M059J (cell line): ENCODE measurements around the gene RBM20. TPM values are rescaled to one million over a fixed set of nuclear protein-coding genes. Genes with fewer than 3 reads are reported as not detected.

Experiments
- DNase-seq: peaks from one replicate; pipeline ENCODE4 v3.0.0-alpha.2; 2012; ENCODE audit warnings: low read depth
- total RNA-seq: library from RNA; depleted of rRNA; stranded (reverse); fragments of >200 nt; shearing (Covaris generic); gene quantifications from 2 replicates; pipeline ENCODE4 v1.2.3, GENCODE V29; 2014; rRNA removed

The RBM20 gene
- total RNA-seq, 1 experiment from 2014 or later: 1.8 TPM

DNA sequence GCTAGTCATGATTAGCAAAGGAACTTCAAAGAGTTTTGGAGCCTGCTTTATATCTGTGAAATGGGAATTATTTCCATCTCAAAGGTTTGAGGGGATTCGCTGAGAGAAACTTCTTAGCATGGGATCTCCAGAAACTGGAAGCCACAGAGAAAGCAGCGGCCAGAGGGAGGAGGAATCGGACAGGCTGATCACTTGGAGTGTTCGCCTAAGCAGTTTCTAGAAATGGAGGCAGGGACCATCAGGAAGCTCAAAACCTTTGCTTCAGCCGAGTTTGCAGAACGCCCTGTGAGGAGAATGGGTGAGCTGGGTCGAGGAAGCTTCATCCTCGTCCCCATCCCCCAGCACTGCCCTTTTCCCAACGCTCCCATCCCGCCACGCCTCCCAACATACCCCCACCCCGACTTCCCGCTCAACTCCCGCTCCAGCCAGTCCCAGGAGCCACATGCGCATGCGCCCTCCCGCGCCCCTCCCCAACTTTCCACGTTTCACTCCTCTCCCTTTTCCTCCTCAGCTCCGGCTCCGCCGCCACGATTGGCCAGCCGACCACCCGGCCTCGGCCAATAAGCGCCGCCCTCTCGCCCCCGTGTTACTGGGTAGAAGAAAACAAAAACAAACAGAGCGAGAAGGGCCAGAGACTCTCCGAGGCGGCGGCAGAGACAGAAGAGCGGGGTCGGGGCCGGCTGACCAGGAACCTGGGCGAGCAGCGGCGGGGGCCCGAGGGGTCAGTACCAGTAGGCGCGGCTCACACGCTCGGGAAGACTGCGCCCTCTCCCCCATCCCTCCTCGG lies 227.4 kb downstream of the RBM20 start, which contains the start of gene PDCD4:
TSS of gene PDCD4 (plus strand) at position 631 of the 787 bp plus-strand sequence. CDS start 4,100 bp downstream, outside the sequence.
- DNase-seq: peak; percentile 97

DNA sequence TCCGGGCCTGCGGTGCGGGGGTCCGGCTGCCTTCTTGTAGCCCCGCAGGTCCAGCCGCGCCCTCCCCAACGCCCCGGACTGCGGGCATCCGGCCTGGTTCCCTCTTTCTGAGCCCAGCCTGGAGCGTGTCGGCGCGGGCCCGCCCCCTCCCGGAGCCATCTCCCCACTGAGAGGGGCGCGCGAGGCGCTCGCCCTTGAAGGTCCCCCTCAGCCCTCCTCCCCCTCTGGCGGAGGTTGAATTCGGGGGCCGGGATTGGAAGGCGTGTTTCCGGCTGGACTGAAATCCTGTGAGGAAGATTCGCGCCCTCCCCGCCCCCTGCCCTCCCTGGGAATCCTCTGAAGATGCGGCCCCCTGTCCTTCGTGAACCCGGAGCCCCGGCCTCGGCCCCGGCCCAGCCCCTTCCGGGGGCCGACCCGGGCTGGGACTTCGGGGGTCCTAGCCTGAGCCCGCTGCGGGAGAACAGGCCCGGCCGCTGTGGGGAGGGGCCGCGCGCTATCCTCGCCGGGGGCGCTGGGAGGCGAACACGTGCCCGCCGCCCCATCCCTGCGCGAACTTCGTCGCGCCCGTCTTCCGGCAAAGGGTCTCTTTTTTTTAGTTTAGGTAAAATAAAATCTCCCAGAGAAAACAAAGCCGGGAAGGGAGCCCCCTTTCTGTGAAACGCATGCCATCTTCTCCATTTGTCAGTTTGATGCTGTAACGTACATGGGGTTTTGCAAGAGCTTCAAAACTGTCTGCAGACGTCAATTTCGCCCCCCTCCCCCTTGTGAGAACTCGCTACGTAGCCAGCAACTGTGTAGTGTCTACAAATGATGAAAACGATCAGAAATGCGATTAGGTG lies 228.2 kb downstream of the RBM20 start:
- DNase-seq: peak; percentile 67

DNA sequence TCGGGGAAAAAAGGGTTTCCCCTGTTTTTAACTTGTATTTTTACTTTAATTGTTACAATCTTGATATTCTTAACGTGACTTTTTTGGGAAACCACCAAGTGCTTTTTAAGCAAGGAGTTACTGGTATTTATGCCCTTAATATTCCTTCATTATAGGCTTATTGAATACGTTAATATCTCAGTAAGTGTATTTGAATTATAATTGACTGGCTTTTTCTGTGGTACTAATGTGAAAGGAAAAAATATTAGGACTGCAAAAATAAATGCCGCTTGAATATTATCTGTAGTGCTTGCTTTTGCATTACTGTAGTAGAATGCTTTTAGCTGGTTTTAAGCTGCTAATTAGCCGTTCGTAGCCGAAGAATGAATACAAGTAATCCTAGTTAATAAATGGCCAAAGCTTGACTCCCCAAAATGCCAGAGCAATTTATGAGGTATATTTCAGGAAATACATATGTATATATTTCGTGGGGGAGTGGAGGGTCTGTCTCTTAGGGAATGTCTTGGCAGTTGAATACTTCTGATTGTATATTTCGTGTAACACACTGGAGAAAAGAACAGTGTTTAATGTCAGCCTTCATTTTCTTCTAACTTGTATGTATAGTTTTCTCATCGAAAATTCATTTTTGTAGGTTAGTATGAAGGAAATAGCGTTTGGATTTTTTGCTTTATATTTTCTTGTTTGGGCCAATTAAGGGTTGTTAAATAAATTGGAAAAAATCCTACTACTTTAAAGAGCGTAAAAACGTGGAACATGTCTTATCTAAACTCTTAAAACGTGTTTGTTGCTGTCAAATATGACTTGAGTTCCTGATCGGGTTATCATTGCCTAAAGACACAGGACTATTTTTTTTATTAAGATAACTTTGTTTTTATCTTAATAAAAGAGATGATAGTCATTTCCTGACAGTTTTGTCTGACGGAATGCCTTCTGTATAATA lies 229.1 kb downstream of the RBM20 start:
- DNase-seq: no peak

DNA sequence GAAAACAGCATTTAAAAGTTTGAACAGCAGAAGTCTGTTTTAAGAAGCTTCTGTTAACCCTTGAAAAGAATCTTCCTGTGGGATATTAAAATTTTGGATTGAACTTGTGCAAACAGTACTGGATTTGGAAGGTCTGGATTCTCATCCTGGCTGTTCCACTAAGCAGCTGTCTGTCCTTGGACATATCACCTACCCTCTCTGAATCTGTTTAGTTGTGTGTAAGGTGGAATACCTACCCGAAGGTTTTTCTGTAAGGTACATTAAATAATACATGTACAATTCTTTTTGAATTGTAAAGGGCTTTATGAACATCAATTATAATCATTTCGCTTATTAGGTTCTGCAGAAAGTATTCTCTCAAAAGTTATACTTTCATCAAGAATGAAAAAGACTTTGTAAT lies 229.8 kb downstream of the RBM20 start:
- no peak for DNase-seq

DNA sequence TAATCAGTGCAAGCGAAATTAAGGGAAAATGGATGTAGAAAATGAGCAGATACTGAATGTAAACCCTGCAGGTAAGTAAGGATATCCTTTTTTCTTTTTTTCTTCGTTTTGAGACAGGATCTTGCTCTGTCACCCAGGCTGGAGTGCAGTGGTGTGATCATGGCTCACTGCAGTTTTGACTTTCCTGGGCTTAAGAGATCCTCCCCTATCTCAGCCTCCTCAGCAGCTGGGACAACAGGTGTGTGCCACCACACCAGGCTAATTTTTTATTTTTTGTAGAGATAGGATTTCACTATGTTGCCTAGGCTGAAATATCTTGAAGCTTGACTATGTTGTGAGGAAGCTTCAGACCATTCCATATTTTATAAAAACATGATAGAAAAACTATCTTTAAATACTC lies 231.9 kb downstream of the RBM20 start:
- DNase-seq: no peak

DNA sequence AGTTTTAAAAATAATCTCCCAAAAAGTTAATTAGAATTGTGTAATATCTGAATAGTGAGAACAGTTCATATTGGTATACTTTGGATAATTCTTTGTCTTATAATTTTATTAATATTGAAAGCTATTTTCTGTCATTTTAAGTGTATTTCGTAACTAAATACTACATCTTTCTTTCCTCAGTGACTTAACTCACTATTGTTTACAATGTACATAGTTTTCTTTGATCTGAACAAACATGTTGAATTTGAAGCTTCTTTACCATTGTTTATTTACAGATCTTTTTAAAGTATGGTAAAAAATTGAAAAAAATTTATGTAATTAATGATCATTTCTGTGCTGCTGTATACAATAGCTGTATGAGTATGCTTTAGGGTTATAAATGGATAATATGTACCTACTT lies 232.7 kb downstream of the RBM20 start:
- no peak for DNase-seq

DNA sequence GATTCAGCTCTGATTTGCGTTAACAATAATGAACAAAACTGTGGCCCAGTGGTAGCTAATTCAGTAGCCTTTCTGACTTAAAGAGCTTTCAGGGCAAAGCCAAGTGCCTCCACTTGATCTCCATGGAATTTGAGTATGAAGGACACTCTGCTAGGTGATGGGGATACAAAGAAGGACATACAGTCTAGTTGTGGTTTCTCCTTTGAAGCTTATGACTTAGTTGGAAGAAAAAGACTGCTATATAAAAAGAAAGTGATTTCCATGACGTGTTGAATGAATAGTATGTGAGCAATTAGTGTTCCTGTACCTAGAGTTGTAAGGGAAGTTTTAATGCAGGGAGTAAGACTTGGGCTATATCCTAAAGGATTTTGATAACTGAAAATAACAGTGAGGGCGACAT lies 235.9 kb downstream of the RBM20 start:
- DNase-seq: no peak

DNA sequence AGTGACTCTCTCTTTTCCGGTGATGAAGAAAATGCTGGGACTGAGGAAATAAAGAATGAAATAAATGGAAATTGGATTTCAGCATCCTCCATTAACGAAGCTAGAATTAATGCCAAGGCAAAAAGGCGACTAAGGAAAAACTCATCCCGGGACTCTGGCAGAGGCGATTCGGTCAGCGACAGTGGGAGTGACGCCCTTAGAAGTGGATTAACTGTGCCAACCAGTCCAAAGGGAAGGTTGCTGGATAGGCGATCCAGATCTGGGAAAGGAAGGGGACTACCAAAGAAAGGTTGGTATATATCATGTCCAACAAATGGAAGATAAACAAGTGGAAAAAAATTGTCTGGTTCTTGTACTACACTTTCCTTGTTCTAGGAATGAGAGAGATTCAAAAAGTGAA lies 237.1 kb downstream of the RBM20 start:
- no peak for DNase-seq

DNA sequence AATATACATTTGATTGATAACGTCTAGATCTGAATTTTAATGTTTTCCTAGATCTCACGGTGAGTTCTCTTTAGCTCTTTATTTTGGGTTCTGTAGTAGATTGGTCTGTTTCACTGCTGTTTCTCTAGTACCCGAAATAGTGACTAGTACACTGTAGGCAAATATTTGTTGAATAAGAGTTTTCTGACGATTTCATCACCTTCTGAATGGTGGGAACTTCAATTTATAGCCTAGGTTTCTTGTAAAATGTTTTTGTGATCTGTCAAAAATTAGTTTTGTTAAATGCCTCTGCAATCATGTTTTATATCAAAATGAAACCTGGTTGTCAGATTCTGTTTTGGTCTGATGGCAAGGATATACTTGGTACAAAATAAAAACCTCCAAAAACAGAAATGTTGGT lies 237.8 kb downstream of the RBM20 start:
- DNase-seq: no peak

DNA sequence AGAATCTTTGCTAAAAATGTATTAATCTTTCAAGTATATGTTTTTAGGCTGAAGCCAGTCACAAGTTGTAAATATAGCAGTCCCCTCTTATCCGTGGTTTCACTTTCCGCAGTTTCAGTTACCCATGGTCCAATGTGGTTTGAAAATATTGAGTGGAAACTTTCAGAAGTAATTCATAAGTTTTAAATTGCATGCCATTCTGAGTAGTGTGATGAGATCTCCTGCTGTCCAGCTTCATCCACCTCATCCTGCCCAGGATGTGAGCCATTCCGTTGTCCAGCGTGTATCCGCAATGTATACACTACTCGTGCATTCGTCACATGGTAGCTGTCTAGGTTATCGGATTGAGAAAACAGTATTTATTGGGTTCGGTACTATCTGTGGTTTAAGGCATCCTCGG lies 239.8 kb downstream of the RBM20 start:
- no peak for DNase-seq

DNA sequence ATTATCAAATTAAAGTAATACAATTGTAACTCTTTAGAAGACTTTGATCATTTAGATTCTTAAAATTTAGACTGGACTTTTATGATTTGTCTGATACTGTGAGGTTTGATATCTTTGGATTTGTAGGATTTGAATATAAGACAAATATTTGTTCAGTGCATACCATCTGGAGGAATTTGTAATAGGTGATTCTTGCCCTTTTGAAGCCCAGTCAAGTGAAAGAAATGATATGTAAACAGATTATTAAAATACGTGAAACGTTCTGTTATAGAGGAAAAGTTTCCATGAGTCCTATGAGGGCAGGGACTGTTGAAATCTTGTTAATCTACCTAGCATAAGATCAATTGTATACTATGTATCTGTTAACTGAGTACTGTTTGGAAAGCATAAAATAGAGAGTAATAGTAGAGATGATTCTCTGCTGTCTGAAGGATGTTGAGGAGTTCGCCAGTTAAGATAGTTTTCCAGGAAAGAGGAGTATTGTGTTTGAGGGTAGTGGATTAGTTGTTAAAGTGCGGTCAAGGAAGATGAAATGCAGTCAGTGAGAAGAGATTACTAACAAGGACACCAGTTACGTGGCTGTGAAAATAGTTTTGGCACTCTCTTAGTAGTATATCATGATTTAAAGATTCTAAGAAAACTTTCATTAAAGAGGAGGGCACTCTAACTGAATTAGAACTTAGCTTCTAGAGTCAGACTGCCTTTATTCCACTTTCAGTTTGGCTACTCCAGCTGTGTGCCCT lies 242.0 kb downstream of the RBM20 start:
- DNase-seq: no peak

DNA sequence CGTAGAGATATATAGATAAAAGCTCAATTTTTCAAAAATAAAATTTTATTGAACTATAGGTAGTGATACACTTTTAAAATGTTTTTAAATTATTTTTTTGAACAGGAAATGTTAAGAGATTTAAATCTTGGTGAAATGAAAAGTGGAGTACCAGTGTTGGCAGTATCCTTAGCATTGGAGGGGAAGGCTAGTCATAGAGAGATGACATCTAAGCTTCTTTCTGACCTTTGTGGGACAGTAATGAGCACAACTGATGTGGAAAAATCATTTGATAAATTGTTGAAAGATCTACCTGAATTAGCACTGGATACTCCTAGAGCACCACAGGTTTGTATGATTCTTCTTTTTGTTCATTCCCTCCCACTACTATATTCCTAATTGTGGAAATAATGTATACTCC lies 243.4 kb downstream of the RBM20 start:
- DNase-seq: no peak

Other genes starting within 250 kb of the RBM20 start
- 6.8 and 8.1 TPM in 2 replicates for gene DUSP5, start 146.4 kb upstream of the RBM20 start, total RNA-seq
- gene SMC3, start 76.6 kb upstream of the RBM20 start, total RNA-seq: 30.1 and 39.3 TPM in 2 replicates
- 13.0 and 19.9 TPM in 2 replicates for gene PDCD4, start 227.6 kb downstream of the RBM20 start, total RNA-seq